ENCODE measurements around the gene CCDC81. TPM values are rescaled to one million over a fixed set of nuclear protein-coding genes. Genes with fewer than 3 reads are reported as not detected.

Gene CCDC81
- total RNA-seq, 1 donor from 2014 or later, result 1.0 TPM

- no peak for DNase-seq (ENCODE audit: low spot score)
These were observed 90.0 kb downstream of the CCDC81 start for GRCh38 chr11:86464509-86465221.

GRCh38 chr11:86468169-86468568, 93.5 kb downstream of the CCDC81 start:
- no peak for DNase-seq (ENCODE audit: low spot score)

- no peak for DNase-seq (ENCODE audit: low spot score)
These were observed 95.1 kb downstream of the CCDC81 start for GRCh38 chr11:86469491-86470388.

Other genes with a start within 250 kb of the CCDC81 start
- 26.7 TPM for gene EED, start 130.1 kb upstream of the CCDC81 start, total RNA-seq
- 28.7 TPM for gene HIKESHI, start 72.6 kb upstream of the CCDC81 start, total RNA-seq

Measured in ureter (tissue), 1 donor.